GM23338 (cell line): ENCODE results near the gene PTPRN2. TPM values are rescaled to one million over a fixed set of nuclear protein-coding genes. Genes with fewer than 3 reads are reported as not detected.

Source experiments
- ATAC-seq: fragments of 200-7000 bp; cut with Tn5 transposase; 3 replicates; pipeline ENCODE4 v1.9.1; 2020
- DNase-seq: peaks from one replicate; pipeline ENCODE4 v3.0.0-alpha.2; 2015; ENCODE audit warnings: low spot score
- H2AFZ ChIP-seq: fragments of 200-600 bp; sonication (generic); 2 replicates; pipeline ENCODE4 v1.8.0; 2016; ENCODE audit warnings: antibody characterized with exemption, mild to moderate bottlenecking, moderate library complexity
- H3F3A ChIP-seq: fragments of 200-600 bp; sonication (generic); replicated peaks from 2 replicates; pipeline ENCODE4 v1.8.0; 2017; ENCODE audit warnings: antibody characterized with exemption, mixed run types, low read depth
- H3K27ac ChIP-seq: fragments of 200-600 bp; sonication (generic); 2 replicates; pipeline ENCODE4 v1.6.1; 2016; ENCODE audit warnings: low read depth
- H3K27me3 ChIP-seq: fragments of 200-600 bp; sonication (generic); 2 replicates; pipeline ENCODE4 v1.8.0; 2016; ENCODE audit warnings: mild to moderate bottlenecking, mixed run types, moderate library complexity; ENCODE audit not compliant: insufficient read depth
- H3K36me3 ChIP-seq: fragments of 200-600 bp; sonication (generic); 2 replicates; pipeline ENCODE4 v1.8.0; 2016; ENCODE audit warnings: mild to moderate bottlenecking; ENCODE audit not compliant: insufficient read depth
- H3K4me1 ChIP-seq: fragments of 200-600 bp; sonication (generic); 2 replicates; pipeline ENCODE4 v1.8.0; 2016; ENCODE audit warnings: mild to moderate bottlenecking, moderate library complexity; ENCODE audit not compliant: insufficient read depth
- H3K4me2 ChIP-seq: fragments of 200-600 bp; sonication (generic); 2 replicates; pipeline ENCODE4 v1.7.1; 2017; ENCODE audit warnings: mixed run types
- H3K4me3 ChIP-seq: fragments of 200-600 bp; sonication (generic); 2 replicates; pipeline ENCODE4 v1.6.1; 2016; ENCODE audit warnings: mixed run types
- H3K79me2 ChIP-seq: fragments of 200-600 bp; sonication (generic); replicated peaks from 2 replicates; pipeline ENCODE4 v1.8.0; 2017; ENCODE audit warnings: mild to moderate bottlenecking; ENCODE audit not compliant: insufficient read depth
- H3K9me2 ChIP-seq: fragments of 200-600 bp; sonication (generic); 2 replicates; pipeline ENCODE4 v1.8.0; 2017; ENCODE audit not compliant: insufficient read depth
- H4K20me1 ChIP-seq: fragments of 200-600 bp; sonication (generic); replicated peaks from 2 replicates; pipeline ENCODE4 v1.8.0; 2017; ENCODE audit warnings: mild to moderate bottlenecking; ENCODE audit not compliant: insufficient read depth
- H3K27ac Mint-ChIP-seq: 2 replicates; pipeline ENCODE4 v1.8.0; 2020; ENCODE audit warnings: inconsistent platforms, mild to moderate bottlenecking, moderate library complexity, mixed read lengths
- H3K27me3 Mint-ChIP-seq: 3 replicates; pipeline ENCODE4 v1.8.0; 2022; ENCODE audit warnings: low read depth, mild to moderate bottlenecking, moderate library complexity, mixed read lengths, inconsistent platforms; ENCODE audit not compliant: insufficient read depth, poor library complexity
- H3K36me3 Mint-ChIP-seq: 3 replicates; pipeline ENCODE4 v1.8.0; 2021; ENCODE audit warnings: low read depth, mild to moderate bottlenecking, inconsistent platforms, moderate library complexity, mixed read lengths
- H3K4me1 Mint-ChIP-seq: 3 replicates; pipeline ENCODE4 v1.8.0; 2020; ENCODE audit warnings: mild to moderate bottlenecking, inconsistent platforms, mixed read lengths
- H3K4me3 Mint-ChIP-seq: 3 replicates; pipeline ENCODE4 v1.8.0; 2021; ENCODE audit warnings: moderate library complexity, mild to moderate bottlenecking, inconsistent platforms, mixed read lengths
- H3K9me3 Mint-ChIP-seq: 3 replicates; pipeline ENCODE4 v1.8.0; 2020; ENCODE audit warnings: moderate library complexity, mild to moderate bottlenecking, inconsistent platforms, mixed read lengths
- CREB1 ChIP-seq: fragments of 250-450 bp; sonication (Bioruptor Pico); IDR thresholded peaks from 2 replicates; pipeline ENCODE4 v1.5.0; 2020; ENCODE audit warnings: low read depth, mild to moderate bottlenecking, moderate library complexity
- ETS1 ChIP-seq: IDR thresholded peaks from 2 replicates; pipeline ENCODE4 v1.6.1; 2016; ENCODE audit warnings: antibody characterized with exemption
- EZH2 ChIP-seq: fragments of 200-600 bp; sonication (generic); IDR thresholded peaks from one replicate; pipeline ENCODE4 v1.8.0; 2017; ENCODE audit warnings: antibody characterized with exemption, mild to moderate bottlenecking, low read depth; ENCODE audit not compliant: unreplicated experiment
- EZH2phosphoT487 ChIP-seq: fragments of 200-600 bp; sonication (generic); IDR thresholded peaks from one replicate; pipeline ENCODE4 v1.8.1; 2018; ENCODE audit warnings: antibody characterized with exemption; ENCODE audit not compliant: unreplicated experiment
- JUNB ChIP-seq: IDR thresholded peaks from one replicate; pipeline ENCODE4 v1.6.1; 2016; ENCODE audit warnings: antibody characterized with exemption; ENCODE audit not compliant: unreplicated experiment
- NANOG ChIP-seq: IDR thresholded peaks from 2 replicates; pipeline ENCODE4 v1.6.1; 2016; ENCODE audit warnings: antibody characterized with exemption, borderline replicate concordance
- POLR2AphosphoS5 ChIP-seq: IDR thresholded peaks from 2 replicates; pipeline ENCODE4 v1.6.1; 2016; ENCODE audit warnings: antibody characterized with exemption, low read depth
- STAT1 ChIP-seq: IDR thresholded peaks from one replicate; pipeline ENCODE4 v1.6.1; 2016; ENCODE audit warnings: antibody characterized with exemption; ENCODE audit not compliant: unreplicated experiment
- ZNF114 ChIP-seq: fragments of 250-450 bp; sonication (Bioruptor Pico); IDR thresholded peaks from 2 replicates; pipeline ENCODE4 v1.5.0; 2020; ENCODE audit warnings: mild to moderate bottlenecking, moderate library complexity
- ZNF331 ChIP-seq: fragments of 250-450 bp; sonication (Bioruptor Pico); IDR thresholded peaks from 2 replicates; pipeline ENCODE4 v1.5.0; 2020; ENCODE audit warnings: low read depth, mild to moderate bottlenecking, moderate library complexity
- polyA plus RNA-seq: library from polyadenylated mRNA; unstranded; fragments of >200 nt; fragmentation: Nextera tagmentation; extraction: Ambion mirVana; gene quantifications from 2 replicates; pipeline ENCODE4 v1.2.1, GENCODE V29; 2016
- total RNA-seq: library from RNA; depleted of rRNA; stranded (reverse); fragments of >200 nt; shearing (Covaris generic); gene quantifications from 2 replicates; pipeline ENCODE4 v1.2.3, GENCODE V29; 2014
- TF ChIP-seq, protein P1 (sequence below), 2 experiments: fragments of 200-600 bp in 1 of 2; sonication (generic) in 1 of 2; conservative IDR thresholded peaks; 2 replicates each; pipeline versions ENCODE4 v1.5.1 to v1.6.1; 2016 to 2017; ENCODE audit warnings: antibody characterized with exemption in 2 of 2, low read depth in 2 of 2, mild to moderate bottlenecking in 2 of 2, moderate library complexity in 1 of 2
- TF ChIP-seq, protein P2 (sequence below): fragments of 250-450 bp; sonication (Bioruptor Pico); IDR thresholded peaks from 2 replicates; pipeline ENCODE4 v1.5.0; 2020; ENCODE audit warnings: mild to moderate bottlenecking, moderate library complexity

PTPRN2 gene
- total and polyA plus RNA-seq, 2 experiments from 2014 or later = 0.87 to 4.0 TPM

GRCh38 chr7:157651366-157652160 lies 936.1 kb downstream of the PTPRN2 start (continued):
- TF ChIP-seq, protein P1, sequence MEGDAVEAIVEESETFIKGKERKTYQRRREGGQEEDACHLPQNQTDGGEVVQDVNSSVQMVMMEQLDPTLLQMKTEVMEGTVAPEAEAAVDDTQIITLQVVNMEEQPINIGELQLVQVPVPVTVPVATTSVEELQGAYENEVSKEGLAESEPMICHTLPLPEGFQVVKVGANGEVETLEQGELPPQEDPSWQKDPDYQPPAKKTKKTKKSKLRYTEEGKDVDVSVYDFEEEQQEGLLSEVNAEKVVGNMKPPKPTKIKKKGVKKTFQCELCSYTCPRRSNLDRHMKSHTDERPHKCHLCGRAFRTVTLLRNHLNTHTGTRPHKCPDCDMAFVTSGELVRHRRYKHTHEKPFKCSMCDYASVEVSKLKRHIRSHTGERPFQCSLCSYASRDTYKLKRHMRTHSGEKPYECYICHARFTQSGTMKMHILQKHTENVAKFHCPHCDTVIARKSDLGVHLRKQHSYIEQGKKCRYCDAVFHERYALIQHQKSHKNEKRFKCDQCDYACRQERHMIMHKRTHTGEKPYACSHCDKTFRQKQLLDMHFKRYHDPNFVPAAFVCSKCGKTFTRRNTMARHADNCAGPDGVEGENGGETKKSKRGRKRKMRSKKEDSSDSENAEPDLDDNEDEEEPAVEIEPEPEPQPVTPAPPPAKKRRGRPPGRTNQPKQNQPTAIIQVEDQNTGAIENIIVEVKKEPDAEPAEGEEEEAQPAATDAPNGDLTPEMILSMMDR (conservative IDR thresholded peaks at IDR 0.05; ENCODE audit: low read depth in 2 of 2) = no peak
- TF ChIP-seq JUNB (no peak), NANOG (no peak), EZH2phosphoT487 (no peak), STAT1 (no peak), ZNF114 (CRISPR knock-in tag) (no peak)

- H2AFZ ChIP-seq = no peak overlapping the region
- Mint-ChIP-seq H3K4me3 (no peak overlapping the region), H3K4me1 (no peaks in the 10 kb centered on the region; the same call in 2 of the 3 replicates), H3K27ac (no peak overlapping the region), H3K27me3 (peaks cover 7% of the 10 kb centered on the region), H3K9me3 (peaks cover 48% of the 10 kb centered on the region), H3K36me3 (peaks cover 37% of the 10 kb centered on the region)
- H3K4me3 ChIP-seq = no peak overlapping the region
- no peaks in the 10 kb centered on the region for H4K20me1 ChIP-seq
- H3K36me3 ChIP-seq = no peaks in the 10 kb centered on the region
- DNase-seq (no peak), ATAC-seq (no peak)
- no peaks in the 10 kb centered on the region for H3K4me1 ChIP-seq
- no peak overlapping the region for H3K27ac ChIP-seq
- H3K79me2 ChIP-seq = no peaks in the 10 kb centered on the region
- H3K27me3 ChIP-seq = no peaks in the 10 kb centered on the region
- H3K4me2 ChIP-seq = no peak overlapping the region
- no peak for TF ChIP-seq POLR2AphosphoS5
- TF ChIP-seq, protein P2, sequence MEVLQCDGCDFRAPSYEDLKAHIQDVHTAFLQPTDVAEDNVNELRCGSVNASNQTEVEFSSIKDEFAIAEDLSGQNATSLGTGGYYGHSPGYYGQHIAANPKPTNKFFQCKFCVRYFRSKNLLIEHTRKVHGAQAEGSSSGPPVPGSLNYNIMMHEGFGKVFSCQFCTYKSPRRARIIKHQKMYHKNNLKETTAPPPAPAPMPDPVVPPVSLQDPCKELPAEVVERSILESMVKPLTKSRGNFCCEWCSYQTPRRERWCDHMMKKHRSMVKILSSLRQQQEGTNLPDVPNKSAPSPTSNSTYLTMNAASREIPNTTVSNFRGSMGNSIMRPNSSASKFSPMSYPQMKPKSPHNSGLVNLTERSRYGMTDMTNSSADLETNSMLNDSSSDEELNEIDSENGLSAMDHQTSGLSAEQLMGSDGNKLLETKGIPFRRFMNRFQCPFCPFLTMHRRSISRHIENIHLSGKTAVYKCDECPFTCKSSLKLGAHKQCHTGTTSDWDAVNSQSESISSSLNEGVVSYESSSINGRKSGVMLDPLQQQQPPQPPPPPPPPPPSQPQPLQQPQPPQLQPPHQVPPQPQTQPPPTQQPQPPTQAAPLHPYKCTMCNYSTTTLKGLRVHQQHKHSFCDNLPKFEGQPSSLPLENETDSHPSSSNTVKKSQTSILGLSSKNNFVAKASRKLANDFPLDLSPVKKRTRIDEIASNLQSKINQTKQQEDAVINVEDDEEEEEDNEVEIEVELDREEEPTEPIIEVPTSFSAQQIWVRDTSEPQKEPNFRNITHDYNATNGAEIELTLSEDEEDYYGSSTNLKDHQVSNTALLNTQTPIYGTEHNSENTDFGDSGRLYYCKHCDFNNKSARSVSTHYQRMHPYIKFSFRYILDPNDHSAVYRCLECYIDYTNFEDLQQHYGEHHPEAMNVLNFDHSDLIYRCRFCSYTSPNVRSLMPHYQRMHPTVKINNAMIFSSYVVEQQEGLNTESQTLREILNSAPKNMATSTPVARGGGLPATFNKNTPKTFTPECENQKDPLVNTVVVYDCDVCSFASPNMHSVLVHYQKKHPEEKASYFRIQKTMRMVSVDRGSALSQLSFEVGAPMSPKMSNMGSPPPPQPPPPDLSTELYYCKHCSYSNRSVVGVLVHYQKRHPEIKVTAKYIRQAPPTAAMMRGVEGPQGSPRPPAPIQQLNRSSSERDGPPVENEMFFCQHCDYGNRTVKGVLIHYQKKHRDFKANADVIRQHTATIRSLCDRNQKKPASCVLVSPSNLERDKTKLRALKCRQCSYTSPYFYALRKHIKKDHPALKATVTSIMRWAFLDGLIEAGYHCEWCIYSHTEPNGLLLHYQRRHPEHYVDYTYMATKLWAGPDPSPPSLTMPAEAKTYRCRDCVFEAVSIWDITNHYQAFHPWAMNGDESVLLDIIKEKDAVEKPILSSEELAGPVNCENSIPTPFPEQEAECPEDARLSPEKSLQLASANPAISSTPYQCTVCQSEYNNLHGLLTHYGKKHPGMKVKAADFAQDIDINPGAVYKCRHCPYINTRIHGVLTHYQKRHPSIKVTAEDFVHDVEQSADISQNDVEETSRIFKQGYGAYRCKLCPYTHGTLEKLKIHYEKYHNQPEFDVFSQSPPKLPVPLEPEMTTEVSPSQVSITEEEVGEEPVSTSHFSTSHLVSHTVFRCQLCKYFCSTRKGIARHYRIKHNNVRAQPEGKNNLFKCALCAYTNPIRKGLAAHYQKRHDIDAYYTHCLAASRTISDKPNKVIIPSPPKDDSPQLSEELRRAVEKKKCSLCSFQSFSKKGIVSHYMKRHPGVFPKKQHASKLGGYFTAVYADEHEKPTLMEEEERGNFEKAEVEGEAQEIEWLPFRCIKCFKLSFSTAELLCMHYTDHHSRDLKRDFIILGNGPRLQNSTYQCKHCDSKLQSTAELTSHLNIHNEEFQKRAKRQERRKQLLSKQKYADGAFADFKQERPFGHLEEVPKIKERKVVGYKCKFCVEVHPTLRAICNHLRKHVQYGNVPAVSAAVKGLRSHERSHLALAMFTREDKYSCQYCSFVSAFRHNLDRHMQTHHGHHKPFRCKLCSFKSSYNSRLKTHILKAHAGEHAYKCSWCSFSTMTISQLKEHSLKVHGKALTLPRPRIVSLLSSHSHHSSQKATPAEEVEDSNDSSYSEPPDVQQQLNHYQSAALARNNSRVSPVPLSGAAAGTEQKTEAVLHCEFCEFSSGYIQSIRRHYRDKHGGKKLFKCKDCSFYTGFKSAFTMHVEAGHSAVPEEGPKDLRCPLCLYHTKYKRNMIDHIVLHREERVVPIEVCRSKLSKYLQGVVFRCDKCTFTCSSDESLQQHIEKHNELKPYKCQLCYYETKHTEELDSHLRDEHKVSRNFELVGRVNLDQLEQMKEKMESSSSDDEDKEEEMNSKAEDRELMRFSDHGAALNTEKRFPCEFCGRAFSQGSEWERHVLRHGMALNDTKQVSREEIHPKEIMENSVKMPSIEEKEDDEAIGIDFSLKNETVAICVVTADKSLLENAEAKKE (CRISPR knock-in tag) = no peak
- TF ChIP-seq JUNB = no peak
- TF ChIP-seq ETS1 = no peak
- no peak for TF ChIP-seq EZH2phosphoT487
- no peak for TF ChIP-seq CREB1 (CRISPR knock-in tag)
- TF ChIP-seq STAT1 = no peak
- no peak for TF ChIP-seq NANOG
- TF ChIP-seq, protein P1 (conservative IDR thresholded peaks at IDR 0.05; ENCODE audit: low read depth in 2 of 2) = no peak
- no peak for TF ChIP-seq ZNF114 (CRISPR knock-in tag)
- TF ChIP-seq ZNF331 (CRISPR knock-in tag) = no peak
- TF ChIP-seq EZH2 = no peak
- no peaks in the 10 kb centered on the region for H3K9me2 ChIP-seq
- no peaks in the 10 kb centered on the region for H3F3A ChIP-seq
Measured at GRCh38 chr7:157650801-157651200, 936.8 kb downstream of the PTPRN2 start.
